ENCODE results near the gene CFAP20. TPM values are rescaled to one million over a fixed set of nuclear protein-coding genes. Genes with fewer than 3 reads are reported as not detected.
A peak's percentile ranks its signal among the peaks of the same experiment; 100 is the strongest.

CFAP20 gene
- total RNA-seq, 4 donors from 2014 or later: 14.8 to 48.3 (median 25.7) TPM

DNA sequence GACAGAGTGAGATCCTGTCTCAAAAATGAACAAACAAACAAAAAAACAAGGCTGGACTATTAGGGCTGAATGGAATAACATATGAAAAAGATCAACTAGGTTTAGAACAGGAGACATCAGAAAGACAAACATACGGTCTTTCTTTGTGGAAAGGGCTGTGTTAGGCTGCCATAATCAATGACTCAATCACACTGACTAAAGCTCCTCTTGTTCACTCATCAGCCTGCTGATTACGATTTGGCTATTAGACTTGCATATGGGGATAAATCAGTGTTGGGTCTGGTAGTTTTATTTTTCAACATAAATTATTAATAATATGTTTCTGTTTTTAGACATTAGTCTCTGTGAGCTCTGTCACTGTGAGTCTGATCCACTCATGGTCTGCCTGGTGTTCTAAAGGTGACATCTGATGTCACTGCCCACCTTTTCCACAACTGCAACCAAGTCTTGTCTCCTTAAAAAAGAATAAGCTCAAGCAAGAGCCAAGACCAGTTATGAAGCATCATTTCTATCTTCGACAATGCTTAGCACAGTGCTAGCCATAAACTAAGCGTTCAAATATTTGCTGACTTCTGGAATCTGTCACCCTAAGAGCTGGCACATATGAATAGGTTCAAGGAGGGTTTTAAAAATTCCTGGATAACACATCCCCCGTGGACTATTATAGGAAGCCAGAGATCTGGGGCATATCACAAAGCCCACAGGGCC lies 10.2 kb downstream of the CFAP20 start:
- WGBS, 2 donors (ENCODE audit: low coverage in 1 of 2): 29 to 38% methylated on average over 5 of the region's 5 CpGs
- Histone ChIP-seq H3K27me3 (no peaks in the 10 kb centered on the region), H3K27ac (peak overlapping the region in 3 of 4 donors; percentile 13 to 42 (median 21)), H3K36me3 (peaks cover 0 to 26% of the 10 kb centered on the region in 2 donors), H3K9me3 (no peaks in the 10 kb centered on the region), H3K4me3 (no peak overlapping the region), H3K4me1 (peaks cover 12 to 91% (median 25%) of the 10 kb centered on the region in 3 donors)
- no peak for ATAC-seq
- TF ChIP-seq CTCF (IDR thresholded peaks at IDR 0.05) (no peak), EP300 (IDR thresholded peaks at IDR 0.05) (no peak), POLR2A (IDR thresholded peaks at IDR 0.05) (no peak), POLR2AphosphoS5 (IDR thresholded peaks at IDR 0.05) (no peak)

DNA sequence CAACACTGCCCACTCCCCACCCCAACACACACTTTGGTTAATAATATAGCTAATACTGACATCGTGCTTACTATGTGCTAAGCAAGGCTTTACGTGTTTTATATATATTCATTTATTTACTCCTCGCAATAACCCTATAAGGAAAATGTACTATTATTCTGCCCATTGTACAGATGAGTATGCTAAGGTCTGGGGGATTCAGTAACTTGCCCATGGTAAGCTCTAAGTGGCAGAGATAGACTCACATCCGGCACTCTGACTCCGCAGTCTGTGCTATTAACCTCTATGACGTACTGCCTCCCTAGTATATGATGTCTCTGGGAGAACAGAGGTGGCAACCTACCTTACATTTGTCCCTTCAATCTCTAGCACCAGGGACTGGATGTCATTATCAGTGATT lies 12.7 kb downstream of the CFAP20 start:
- WGBS, 2 donors (ENCODE audit: low coverage in 1 of 2): 95 to 97% methylated on average over 6 of the region's 6 CpGs
- H3K4me1 ChIP-seq: peaks cover 10 to 68% (median 22%) of the 10 kb centered on the region in 3 donors
- peaks cover 0 to 48% of the 10 kb centered on the region in 2 donors for H3K36me3 ChIP-seq
- TF ChIP-seq EP300 (IDR thresholded peaks at IDR 0.05) (no peak), POLR2AphosphoS5 (IDR thresholded peaks at IDR 0.05) (no peak), POLR2A (IDR thresholded peaks at IDR 0.05) (no peak), CTCF (IDR thresholded peaks at IDR 0.05) (no peak)
- no peak overlapping the region for H3K4me3 ChIP-seq
- no peaks in the 10 kb centered on the region for H3K27me3 ChIP-seq
- no peak overlapping the region for H3K27ac ChIP-seq
- no peak for ATAC-seq
- H3K9me3 ChIP-seq: no peaks in the 10 kb centered on the region

- TF ChIP-seq POLR2AphosphoS5 (IDR thresholded peaks at IDR 0.05) (no peak), CTCF (IDR thresholded peaks at IDR 0.05) (no peak), EP300 (IDR thresholded peaks at IDR 0.05) (no peak), POLR2A (IDR thresholded peaks at IDR 0.05) (no peak)
- 63 to 64% methylated on average over 4 to 6 of the region's 6 CpGs for WGBS, 2 donors (ENCODE audit: low coverage in 1 of 2)
- Histone ChIP-seq H3K27me3 (no peaks in the 10 kb centered on the region), H3K4me3 (no peak overlapping the region), H3K4me1 (peaks cover 9 to 63% (median 18%) of the 10 kb centered on the region in 3 donors), H3K36me3 (peaks cover 0 to 48% of the 10 kb centered on the region in 2 donors), H3K9me3 (no peaks in the 10 kb centered on the region), H3K27ac (no peak overlapping the region)
- ATAC-seq: no peak
Observed at GRCh38 chr16:58116081-58116480, 13.1 kb downstream of the CFAP20 start.

DNA sequence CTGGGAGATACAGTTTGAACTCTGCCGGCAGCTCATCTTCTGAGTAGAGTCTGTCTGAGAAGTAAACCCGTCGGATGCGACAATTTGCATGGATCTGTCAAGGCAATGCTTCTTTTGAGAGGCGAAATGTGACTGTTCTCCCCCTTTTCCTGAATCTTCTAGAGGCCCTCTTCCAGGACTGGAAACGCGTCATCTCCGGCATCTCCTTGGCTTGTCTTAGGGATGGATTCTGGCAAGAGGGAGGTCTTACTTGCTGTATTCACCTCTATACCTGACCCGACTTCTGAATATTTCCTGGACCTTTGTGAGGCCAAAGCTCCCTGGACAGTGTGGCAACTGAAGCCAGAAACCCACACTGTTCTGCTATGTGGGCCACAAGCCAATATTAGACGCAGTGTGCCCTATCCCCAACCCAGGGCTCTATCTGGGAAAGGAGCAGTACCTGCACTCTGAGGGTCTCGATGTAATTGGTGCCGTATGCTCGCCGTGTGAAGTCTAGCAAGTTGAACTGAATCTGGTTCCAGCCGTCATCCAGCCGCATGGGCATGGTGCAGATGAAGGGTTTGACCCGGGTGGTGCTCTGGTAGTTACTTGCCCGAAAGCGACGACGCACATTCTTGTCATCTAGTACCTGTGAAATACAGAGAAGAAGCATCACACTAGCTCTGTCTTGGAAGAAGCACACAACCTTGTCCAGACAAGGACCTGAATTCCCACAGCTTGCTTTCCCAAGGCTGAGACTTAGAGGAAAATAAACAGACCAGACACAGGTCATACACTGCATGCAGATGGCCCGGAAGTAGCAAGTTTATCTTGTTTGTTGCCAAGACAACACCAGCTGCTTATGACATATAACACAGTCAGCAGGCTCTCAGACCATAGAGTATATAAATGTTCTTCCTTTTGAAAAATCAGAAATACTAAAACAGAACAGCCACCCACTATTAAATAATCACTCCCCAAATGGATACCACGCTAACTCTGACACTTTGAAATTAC lies 14.1 kb downstream of the CFAP20 start:
- no peaks in the 10 kb centered on the region for H3K9me3 ChIP-seq
- peaks cover 0 to 48% of the 10 kb centered on the region in 2 donors for H3K36me3 ChIP-seq
- no peaks in the 10 kb centered on the region for H3K27me3 ChIP-seq
- TF ChIP-seq EP300 (IDR thresholded peaks at IDR 0.05): no peak
- 71 to 75% methylated on average over 2 to 3 of the region's 23 CpGs for WGBS, 2 donors (ENCODE audit: low coverage in 1 of 2)
- ATAC-seq: no peak
- peaks cover 5 to 54% (median 8%) of the 10 kb centered on the region in 3 donors for H3K4me1 ChIP-seq
- H3K4me3 ChIP-seq: no peak overlapping the region
- peak overlapping the region in 1 of 4 donors; percentile 6 for H3K27ac ChIP-seq

DNA sequence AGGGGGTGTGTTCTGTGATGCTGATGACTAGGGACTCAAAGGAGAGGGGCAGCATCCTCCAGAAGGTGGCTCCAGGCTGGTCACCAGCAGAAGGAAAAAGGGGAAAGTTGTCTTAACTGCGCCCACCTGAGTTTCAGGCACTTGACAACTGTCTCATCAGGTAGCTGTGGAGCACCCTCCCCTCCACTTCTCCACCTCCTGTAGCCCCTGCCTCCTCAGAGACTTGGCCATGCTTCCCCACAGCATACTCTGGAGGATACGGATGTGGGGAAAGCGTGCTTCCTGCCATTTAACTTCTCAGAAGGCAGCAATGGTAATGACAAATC lies 17.9 kb downstream of the CFAP20 start:
- peaks cover 0 to 17% (median 0%) of the 10 kb centered on the region in 3 donors for H3K4me1 ChIP-seq
- TF ChIP-seq POLR2A (IDR thresholded peaks at IDR 0.05): no peak
- TF ChIP-seq EP300 (IDR thresholded peaks at IDR 0.05): no peak
- no peak for TF ChIP-seq CTCF (IDR thresholded peaks at IDR 0.05)
- no peak for TF ChIP-seq POLR2AphosphoS5 (IDR thresholded peaks at IDR 0.05)
- H3K27me3 ChIP-seq: no peaks in the 10 kb centered on the region
- H3K9me3 ChIP-seq: no peaks in the 10 kb centered on the region
- H3K4me3 ChIP-seq: no peak overlapping the region
- WGBS, 2 donors (ENCODE audit: low coverage in 1 of 2): 80% methylated on average over 3 of the region's 3 CpGs; no CpG with 5 or more reads in 1 of the 2 donors
- ATAC-seq: no peak
- H3K27ac ChIP-seq: no peak overlapping the region
- H3K36me3 ChIP-seq: peaks cover 0 to 44% of the 10 kb centered on the region in 2 donors
